Osteoblast (primary cell): Measurements from ENCODE around the gene DVL1. TPM values are rescaled to one million over a fixed set of nuclear protein-coding genes. Genes with fewer than 3 reads are reported as not detected.
"Not testable (repeated sequence)": the region's sequence is repeated elsewhere in the genome, so short reads cannot be mapped to it uniquely, and the experiment has no call there.

ENCODE experiments used
- DNase-seq: peaks from one replicate; pipeline ENCODE4 v3.0.0; 2011; ENCODE audit warnings: low spot score, mixed read lengths; ENCODE audit not compliant: insufficient read length; ENCODE audit errors: missing footprints
- H2AFZ ChIP-seq: 2 replicates; pipeline ENCODE4 v1.6.0; 2011; ENCODE audit warnings: mild to moderate bottlenecking, low read length
- H3K27ac ChIP-seq: 2 replicates; pipeline ENCODE4 v1.5.1; 2011; ENCODE audit warnings: mild to moderate bottlenecking, low read depth, low read length, moderate library complexity
- H3K27me3 ChIP-seq: 2 replicates; pipeline ENCODE4 v1.6.0; 2012; ENCODE audit warnings: mild to moderate bottlenecking, control low read depth, inconsistent platforms, low read length, moderate library complexity; ENCODE audit not compliant: insufficient read depth
- H3K36me3 ChIP-seq: 2 replicates; pipeline ENCODE4 v1.5.1; 2011; ENCODE audit warnings: mild to moderate bottlenecking, low read length, control low read depth, moderate library complexity; ENCODE audit not compliant: insufficient read depth
- H3K4me1 ChIP-seq: 2 replicates; pipeline ENCODE4 v1.5.1; 2011; ENCODE audit warnings: mild to moderate bottlenecking, low read length, control low read depth, moderate library complexity; ENCODE audit not compliant: insufficient read depth
- H3K4me2 ChIP-seq: 2 replicates; pipeline ENCODE4 v1.6.0; 2011; ENCODE audit warnings: mild to moderate bottlenecking, low read length; ENCODE audit not compliant: insufficient read depth
- H3K4me3 ChIP-seq: fragments of 200-600 bp; sonication (generic); 3 replicates; pipeline ENCODE4 v1.5.1; 2012; ENCODE audit warnings: mild to moderate bottlenecking, low read length, inconsistent platforms; ENCODE audit not compliant: insufficient read depth
- H3K79me2 ChIP-seq: 2 replicates; pipeline ENCODE4 v1.6.0; 2012; ENCODE audit warnings: mild to moderate bottlenecking, low read length, control low read depth, inconsistent platforms; ENCODE audit not compliant: insufficient read depth
- H3K9me3 ChIP-seq: 2 replicates; pipeline ENCODE4 v1.5.1; 2011; ENCODE audit warnings: low read depth, low read length, control low read depth
- H4K20me1 ChIP-seq: 2 replicates; pipeline ENCODE4 v1.6.0; 2012; ENCODE audit warnings: mild to moderate bottlenecking, low read length, control low read depth; ENCODE audit not compliant: insufficient read depth
- CTCF ChIP-seq: IDR thresholded peaks from 2 replicates; pipeline ENCODE4 v1.5.1; 2011; ENCODE audit warnings: mild to moderate bottlenecking, low read depth, low read length, moderate library complexity; ENCODE audit errors: extremely low read depth
- total RNA-seq: library from RNA; depleted of rRNA; stranded (reverse); fragments of >200 nt; gene quantifications from 2 replicates; pipeline ENCODE4 v1.2.3, GENCODE V29; 2012

Gene DVL1
- total RNA-seq, 1 donor = 73.5 TPM

DNA sequence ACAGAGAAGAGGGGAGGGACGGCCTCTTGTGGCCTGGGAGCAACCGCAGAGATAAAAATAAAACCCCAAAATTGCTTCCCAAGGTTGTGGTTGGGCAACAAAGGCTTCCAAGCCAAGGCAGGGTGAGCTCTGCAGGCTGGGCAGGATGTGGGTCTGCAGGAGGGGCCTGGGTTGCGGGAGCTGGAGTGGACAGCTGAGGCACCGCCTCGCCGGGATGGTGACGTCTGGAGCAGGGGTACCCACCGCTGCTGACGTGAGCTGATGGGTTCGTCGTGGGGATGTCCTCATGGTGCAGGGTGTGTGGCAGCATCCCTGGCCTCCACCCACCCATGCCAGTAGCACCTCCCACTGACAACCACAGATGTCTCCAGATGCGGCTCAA lies 22.1 kb upstream of the DVL1 start:
- peaks cover 25% of the 10 kb centered on the region for H3K4me1 ChIP-seq
- H3K27ac ChIP-seq = peak overlapping the region; percentile 28
- H3K4me2 ChIP-seq = peak overlapping the region; percentile 61
- peak; percentile 91 for DNase-seq
- H3K79me2 ChIP-seq = peaks cover 32% of the 10 kb centered on the region
- no peak for TF ChIP-seq CTCF
- H3K27me3 ChIP-seq = no peaks in the 10 kb centered on the region
- H2AFZ ChIP-seq = no peak overlapping the region
- H4K20me1 ChIP-seq = peaks cover 17% of the 10 kb centered on the region
- H3K9me3 ChIP-seq = peaks cover 4% of the 10 kb centered on the region
- H3K36me3 ChIP-seq = peaks cover 6% of the 10 kb centered on the region
- peak overlapping the region; percentile 42 for H3K4me3 ChIP-seq

- Histone ChIP-seq H3K9me3 (peaks cover 4% of the 10 kb centered on the region), H2AFZ (no peak overlapping the region), H3K4me2 (peak overlapping the region; percentile 33), H3K36me3 (peaks cover 6% of the 10 kb centered on the region), H4K20me1 (peaks cover 17% of the 10 kb centered on the region), H3K4me1 (peaks cover 25% of the 10 kb centered on the region), H3K27ac (no peak overlapping the region), H3K4me3 (no peak overlapping the region), H3K27me3 (no peaks in the 10 kb centered on the region), H3K79me2 (peaks cover 32% of the 10 kb centered on the region)
- peak; percentile 47 for DNase-seq
- no peak for TF ChIP-seq CTCF
Measured at GRCh38 chr1:1370771-1371300, 21.6 kb upstream of the DVL1 start.

DNA sequence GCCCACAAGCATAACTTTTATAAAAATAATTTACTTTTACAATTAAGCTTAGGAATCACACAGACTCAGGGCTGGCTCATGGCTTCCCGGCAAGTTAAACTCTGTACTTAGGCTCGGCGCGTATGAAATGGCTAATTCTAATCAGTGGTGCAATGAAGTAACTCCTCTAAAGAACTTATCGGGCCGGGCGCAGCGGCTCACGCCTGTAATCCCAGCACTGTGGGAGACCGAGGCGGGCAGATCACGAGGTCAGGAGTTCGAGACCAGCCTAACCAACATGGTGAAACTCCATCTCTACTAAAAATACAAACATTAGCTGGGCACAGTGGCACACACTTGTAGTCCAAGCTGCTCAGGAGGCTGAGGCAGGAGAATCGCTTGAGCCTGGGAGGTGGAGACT lies 20.9 kb upstream of the DVL1 start:
- not testable (repeated sequence) for H3K9me3 ChIP-seq, H3K27me3 ChIP-seq, H3K36me3 ChIP-seq, H3K27ac ChIP-seq, H3K4me3 ChIP-seq, DNase-seq, H2AFZ ChIP-seq, H3K4me2 ChIP-seq
- peaks cover 25% of the 10 kb centered on the region for H3K4me1 ChIP-seq
- peaks cover 32% of the 10 kb centered on the region for H3K79me2 ChIP-seq
- H4K20me1 ChIP-seq = peaks cover 17% of the 10 kb centered on the region

DNA sequence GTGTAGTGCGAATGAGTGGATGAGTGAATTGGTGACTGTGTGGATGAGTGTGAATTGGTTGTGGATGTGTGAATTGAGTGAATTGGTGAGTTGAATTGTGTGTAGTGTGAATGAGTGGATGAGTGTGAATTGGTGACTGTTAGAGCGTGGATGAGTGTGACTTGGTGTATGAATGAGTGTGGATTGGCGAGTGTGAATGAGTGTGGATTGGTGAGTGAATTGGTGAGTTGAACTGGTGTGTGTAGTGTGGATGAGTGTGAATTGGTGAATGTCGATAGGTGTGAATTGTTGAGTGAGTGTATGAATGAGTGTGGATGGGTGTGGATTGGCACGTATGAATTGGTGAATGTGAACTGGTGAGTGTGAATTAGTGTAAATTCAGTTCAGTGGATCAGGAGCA lies 18.1 kb upstream of the DVL1 start:
- no peak overlapping the region for H2AFZ ChIP-seq
- peaks cover 16% of the 10 kb centered on the region for H3K4me1 ChIP-seq
- H3K27me3 ChIP-seq = no peaks in the 10 kb centered on the region

More for the DNA sequence above, 18.1 kb upstream of the DVL1 start:
- peaks cover 6% of the 10 kb centered on the region for H3K79me2 ChIP-seq
- DNase-seq = no peak
- TF ChIP-seq CTCF = no peak
- H3K4me3 ChIP-seq = no peak overlapping the region
- H3K4me2 ChIP-seq = no peak overlapping the region
- H3K9me3 ChIP-seq = peaks cover 4% of the 10 kb centered on the region
- H3K27ac ChIP-seq = no peak overlapping the region
- H4K20me1 ChIP-seq = peaks cover 9% of the 10 kb centered on the region
- no peaks in the 10 kb centered on the region for H3K36me3 ChIP-seq
